HCT116 (cell line): ENCODE measurements around the gene APOL5. TPM values are rescaled to one million over a fixed set of nuclear protein-coding genes. Genes with fewer than 3 reads are reported as not detected.
"Not testable (repeated sequence)": the region's sequence is repeated elsewhere in the genome, so short reads cannot be mapped to it uniquely, and the experiment has no call there.

Experiments
- ATAC-seq: fragments of 200-7000 bp; cut with Tn5 transposase; 2 replicates; pipeline ENCODE4 v1.9.1; 2020; ENCODE audit warnings: mild to moderate bottlenecking, moderate library complexity
- BruUV-seq: library from RNA; stranded (reverse); fragments of 400-500 nt; replicated peaks from 2 replicates; lab custom pipeline; 2021; lab: Mats Ljungman, UMichigan
- CTCF ChIA-PET: fragments of 300-600 bp; sonication (Branson Sonifier 250); formaldehyde crosslinking; loops from one replicate; lab custom pipeline; 2021; ENCODE audit warnings: antibody characterized with exemption; lab: Charles Lee
- POLR2A ChIA-PET: fragments of 300-600, 350-600 bp; sonication (Branson Sonifier 250); formaldehyde crosslinking; loops from one replicate; lab custom pipeline; 2021; ENCODE audit warnings: antibody characterized with exemption; lab: Charles Lee
- RAD21 ChIA-PET, 2 experiments: fragments of 300-600 bp; sonication (Branson Sonifier 250); formaldehyde crosslinking; loops; one replicate each; lab custom pipeline; 2023; ENCODE audit warnings: low total read pairs in 2 of 2; ENCODE audit not compliant: uncharacterized antibody in 2 of 2, unreplicated experiment in 2 of 2, low non-redundant PET in 1 of 2; lab: Charles Lee
- DNase-seq: peaks from one replicate; pipeline ENCODE4 v3.0.0-alpha.2; 2010; ENCODE audit warnings: low read depth, low spot score
- H2AFZ ChIP-seq: fragments of 200-600 bp; shearing (Covaris generic), sonication (generic); 2 replicates; pipeline ENCODE4 v1.6.1; 2017; ENCODE audit warnings: low read depth, mixed run types, mixed read lengths, antibody characterized with exemption, low read length; ENCODE audit not compliant: poor library complexity, severe bottlenecking
- H3K27ac ChIP-seq: 2 replicates; pipeline ENCODE4 v1.5.1; 2012; ENCODE audit warnings: low read depth, low read length
- H3K27me3 ChIP-seq: fragments of 200-600 bp; sonication (generic); 2 replicates; pipeline ENCODE4 v1.6.1; 2016; ENCODE audit warnings: mixed run types, low read length, mixed read lengths; ENCODE audit not compliant: insufficient read depth
- H3K36me3 ChIP-seq, 2 experiments: fragments of 200-500 bp in 1 of 2; fragments of 200-600 bp in 1 of 2; sonication (Bioruptor generic) in 1 of 2; sonication (generic) in 1 of 2; 2 replicates each; pipeline versions ENCODE4 v1.5.1 to v1.6.1; 2014 to 2016; ENCODE audit warnings: low read length in 2 of 2, inconsistent platforms in 1 of 2, mixed read lengths in 1 of 2, mixed run types in 1 of 2; ENCODE audit not compliant: insufficient read depth in 2 of 2, control insufficient read depth in 1 of 2
- H3K4me1 ChIP-seq, 2 experiments: fragments of 200-600 bp in 1 of 2; sonication (generic) in 1 of 2; 2 replicates each; pipeline versions ENCODE4 v1.5.1 to v1.6.1; 2012 to 2017; ENCODE audit warnings: low read length in 2 of 2, inconsistent platforms in 1 of 2, mild to moderate bottlenecking in 1 of 2, mixed read lengths in 1 of 2, mixed run types in 1 of 2, moderate library complexity in 1 of 2; ENCODE audit not compliant: insufficient read depth in 2 of 2, control insufficient read depth in 1 of 2
- H3K4me2 ChIP-seq: fragments of 200-600 bp; sonication (generic); 2 replicates; pipeline ENCODE4 v1.6.1; 2017; ENCODE audit warnings: mixed run types, low read length, mixed read lengths
- H3K4me3 ChIP-seq, 2 experiments: fragments of 200-600 bp in 1 of 2; sonication (generic) in 1 of 2; replicated peaks in 1 of 2; 2 replicates each; pipeline ENCODE4 v1.5.1; 2011 to 2016; ENCODE audit warnings: low read length in 2 of 2, control low read depth in 1 of 2, low read depth in 1 of 2, mild to moderate bottlenecking in 1 of 2, mixed read lengths in 1 of 2, mixed run types in 1 of 2
- H3K79me2 ChIP-seq: fragments of 200-600 bp; sonication (generic); 2 replicates; pipeline ENCODE4 v1.6.1; 2017; ENCODE audit warnings: mild to moderate bottlenecking, mixed run types, low read length, moderate library complexity, mixed read lengths; ENCODE audit not compliant: insufficient read depth
- H3K9ac ChIP-seq: fragments of 200-600 bp; sonication (generic); 2 replicates; pipeline ENCODE4 v1.6.1; 2016; ENCODE audit warnings: low read length, mixed read lengths
- H3K9me2 ChIP-seq: fragments of 200-600 bp; sonication (generic), shearing (Covaris generic); 2 replicates; pipeline ENCODE4 v1.6.1; 2017; ENCODE audit warnings: mixed run types, mild to moderate bottlenecking, moderate library complexity; ENCODE audit not compliant: insufficient read depth
- H3K9me3 ChIP-seq, 2 experiments: fragments of 200-500 bp in 1 of 2; fragments of 200-600 bp in 1 of 2; sonication (Bioruptor generic) in 1 of 2; sonication (generic) in 1 of 2; 2 replicates each; pipeline ENCODE4 v1.6.1; 2014 to 2017; ENCODE audit warnings: low read length in 2 of 2, mixed read lengths in 2 of 2, inconsistent platforms in 1 of 2, low read depth in 1 of 2, mild to moderate bottlenecking in 1 of 2, mixed run types in 1 of 2, moderate library complexity in 1 of 2; ENCODE audit not compliant: control insufficient read depth in 1 of 2, insufficient read depth in 1 of 2
- H4K20me1 ChIP-seq: fragments of 200-600 bp; sonication (generic), shearing (Covaris generic); 2 replicates; pipeline ENCODE4 v1.6.1; 2017; ENCODE audit warnings: mixed run types, mild to moderate bottlenecking, moderate library complexity; ENCODE audit not compliant: insufficient read depth
- MAX ChIP-seq: IDR thresholded peaks from 2 replicates; pipeline ENCODE4 v1.6.1; 2012
- ZBTB33 ChIP-seq: IDR thresholded peaks from 2 replicates; pipeline ENCODE4 v1.6.1; 2011; ENCODE audit warnings: mild to moderate bottlenecking, low read length, moderate library complexity; ENCODE audit not compliant: insufficient replicate concordance; ENCODE audit errors: extremely low read depth
- intact Hi-C: fragments of 100-400 bp; cut with micrococcal nuclease; formaldehyde crosslinking; loops from 2 replicates; pipeline ENCODE4 v1.10.0; 2022
- total RNA-seq: library from RNA; stranded (reverse); gene quantifications from one replicate; pipeline ENCODE4 v1.2.1, GENCODE V29; 2021; ENCODE audit not compliant: unreplicated experiment

Gene APOL5
- total RNA-seq, 1 experiment from 2014 or later = not detected

GRCh38 chr22:35736701-35737100, 19.0 kb downstream of the APOL5 start (continued):
- TF ChIP-seq MAX (no peak), ZBTB33 (no peak)

GRCh38 chr22:35737886-35738285, 20.2 kb downstream of the APOL5 start:
- DNase-seq, POLR2A ChIA-PET, H3K9ac ChIP-seq, H3K9me3 ChIP-seq, H2AFZ ChIP-seq, ATAC-seq, RAD21 ChIA-PET, BruUV-seq, intact Hi-C loops, H3K79me2 ChIP-seq, H3K9me2 ChIP-seq, H3K4me2 ChIP-seq, CTCF ChIA-PET, H3K27ac ChIP-seq, H4K20me1 ChIP-seq, H3K36me3 ChIP-seq, H3K27me3 ChIP-seq, H3K4me3 ChIP-seq: not testable (repeated sequence)
- peaks cover 16 to 22% of the 10 kb centered on the region in 2 experiments for H3K4me1 ChIP-seq
